GM12891 (cell line): Measurements from ENCODE around the gene PTGER1.

Source experiments
- PAX5 ChIP-seq: IDR thresholded peaks from 2 replicates; pipeline ENCODE4 v1.6.1; 2011; ENCODE audit warnings: low read length, moderate library complexity, mild to moderate bottlenecking; ENCODE audit not compliant: insufficient read depth, severe bottlenecking
- POLR2A ChIP-seq: IDR thresholded peaks from 2 replicates; pipeline ENCODE4 v1.6.1; 2011; ENCODE audit warnings: low read depth, low read length, control low read depth
- POLR2AphosphoS5 ChIP-seq: IDR thresholded peaks from 2 replicates; pipeline ENCODE4 v1.6.1; 2011; ENCODE audit warnings: low read depth, low read length, control low read depth
- TAF1 ChIP-seq: IDR thresholded peaks from 2 replicates; pipeline ENCODE4 v1.6.1; 2011; ENCODE audit warnings: low read depth, low read length, control low read depth

DNA sequence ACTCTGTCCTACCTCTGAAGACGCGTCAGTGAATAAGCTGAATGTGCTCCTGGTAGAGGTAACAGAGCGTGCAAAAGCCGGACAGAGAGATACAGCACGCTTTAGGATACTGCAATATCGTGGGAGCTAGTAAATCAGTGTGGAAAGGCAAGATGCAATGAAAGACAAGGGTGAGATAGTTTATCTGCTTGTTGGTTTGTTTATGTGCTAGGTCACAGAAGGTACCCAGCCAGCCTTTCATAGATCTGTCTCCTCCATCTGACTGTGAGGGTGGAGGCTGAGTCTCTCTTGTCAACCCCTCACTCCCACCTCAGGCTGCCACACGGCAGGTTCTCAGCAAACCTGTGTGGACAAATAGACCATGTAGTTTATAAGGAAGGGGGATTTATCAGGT is 21.7 kb upstream of the PTGER1 start:
- TF ChIP-seq POLR2A, result no peak
- TF ChIP-seq TAF1, result no peak
- no peak for TF ChIP-seq POLR2AphosphoS5
- TF ChIP-seq PAX5, result no peak
